OCI-LY1 (cell line): Measurements from ENCODE around the gene SPOCK1.
"Not testable (repeated sequence)": the region's sequence is repeated elsewhere in the genome, so short reads cannot be mapped to it uniquely, and the experiment has no call there.

ENCODE experiments used
- H2AFZ ChIP-seq: fragments of 200-600 bp; sonication (generic), shearing (Covaris generic); 2 replicates; pipeline ENCODE4 v1.6.0; 2014; ENCODE audit warnings: antibody characterized with exemption, mild to moderate bottlenecking, low read length
- H3F3A ChIP-seq: fragments of 200-600 bp; sonication (generic), shearing (Covaris generic); 2 replicates; pipeline ENCODE4 v1.6.0; 2014; ENCODE audit warnings: mild to moderate bottlenecking, antibody characterized with exemption, low read length, moderate library complexity; ENCODE audit not compliant: insufficient read depth
- H3K27ac ChIP-seq: fragments of 200-600 bp; sonication (generic); 2 replicates; pipeline ENCODE4 v1.5.1; 2014; ENCODE audit warnings: low read length, mixed run types, mild to moderate bottlenecking, low read depth; ENCODE audit not compliant: poor library complexity, severe bottlenecking
- H3K27me3 ChIP-seq: fragments of 200-600 bp; sonication (generic); 2 replicates; pipeline ENCODE4 v1.6.0; 2014; ENCODE audit warnings: antibody characterized with exemption, mild to moderate bottlenecking, low read length, moderate library complexity; ENCODE audit not compliant: insufficient read depth
- H3K36me3 ChIP-seq: fragments of 200-600 bp; sonication (generic); 2 replicates; pipeline ENCODE4 v1.6.1; 2014; ENCODE audit warnings: mild to moderate bottlenecking, antibody characterized with exemption, low read length, moderate library complexity, mixed read lengths; ENCODE audit not compliant: insufficient read depth
- H3K4me1 ChIP-seq: fragments of 200-600 bp; sonication (generic); 2 replicates; pipeline ENCODE4 v1.5.1; 2014; ENCODE audit warnings: mild to moderate bottlenecking, low read length, moderate library complexity; ENCODE audit not compliant: insufficient read depth, severe bottlenecking
- H3K4me2 ChIP-seq: fragments of 200-600 bp; sonication (generic), shearing (Covaris generic); 2 replicates; pipeline ENCODE4 v1.6.1; 2014; ENCODE audit warnings: low read length
- H3K4me3 ChIP-seq: fragments of 200-600 bp; sonication (generic); 2 replicates; pipeline ENCODE4 v1.5.1; 2014; ENCODE audit warnings: low read length, low read depth, mild to moderate bottlenecking, mixed read lengths; ENCODE audit not compliant: poor library complexity, severe bottlenecking
- H3K79me2 ChIP-seq: fragments of 200-600 bp; shearing (Covaris generic); 2 replicates; pipeline ENCODE4 v1.6.1; 2016; ENCODE audit warnings: mixed run types, low read length, mixed read lengths; ENCODE audit not compliant: insufficient read depth
- H3K9ac ChIP-seq: fragments of 200-600 bp; sonication (generic), shearing (Covaris generic); 2 replicates; pipeline ENCODE4 v1.6.1; 2014; ENCODE audit warnings: mild to moderate bottlenecking, low read length, mixed read lengths
- H3K9me2 ChIP-seq: fragments of 200-600 bp; sonication (generic), shearing (Covaris generic); 2 replicates; pipeline ENCODE4 v1.6.1; 2014; ENCODE audit warnings: low read depth, mild to moderate bottlenecking, low read length, mixed read lengths
- H3K9me3 ChIP-seq: fragments of 200-600 bp; shearing (Covaris generic); 2 replicates; pipeline ENCODE4 v1.6.1; 2014; ENCODE audit warnings: low read length, mixed read lengths
- H4K20me1 ChIP-seq: fragments of 200-600 bp; sonication (generic), shearing (Covaris generic); 2 replicates; pipeline ENCODE4 v1.6.0; 2016; ENCODE audit warnings: mild to moderate bottlenecking, low read length; ENCODE audit not compliant: insufficient read depth
- EZH2 ChIP-seq: fragments of 200-600 bp; sonication (generic), shearing (Covaris generic); IDR thresholded peaks from 2 replicates; pipeline ENCODE4 v1.8.0; 2017; ENCODE audit warnings: borderline replicate concordance, mixed run types, mild to moderate bottlenecking, antibody characterized with exemption, low read length, moderate library complexity, mixed read lengths
- TF ChIP-seq, protein P1 (sequence below): fragments of 200-600 bp; sonication (generic), shearing (Covaris generic); IDR thresholded peaks from 2 replicates; pipeline ENCODE4 v1.5.1; 2017; ENCODE audit warnings: mild to moderate bottlenecking, antibody characterized with exemption, low read length, moderate library complexity, mixed read lengths

Gene SPOCK1

DNA sequence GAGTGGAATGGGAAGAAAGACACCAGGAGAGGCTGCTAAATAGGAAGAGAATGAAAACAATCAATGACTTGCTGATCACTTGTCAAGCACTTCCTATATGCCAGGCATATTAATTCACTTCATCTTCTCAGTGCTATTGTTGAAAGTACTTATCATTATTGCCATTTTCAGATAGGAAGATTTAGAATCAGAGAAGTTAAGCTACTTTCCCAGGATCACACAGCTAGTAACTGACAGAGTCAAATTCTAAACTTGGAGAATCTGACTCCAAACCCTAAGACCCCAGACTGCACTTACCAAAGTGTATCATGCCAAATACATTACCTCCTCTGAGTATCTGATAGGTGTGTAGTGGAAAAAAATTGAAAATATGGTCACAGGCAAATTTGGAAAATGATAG lies 236.3 kb downstream of the SPOCK1 start:
- no peak overlapping the region for H3K4me2 ChIP-seq
- no peaks in the 10 kb centered on the region for H3K36me3 ChIP-seq
- H4K20me1 ChIP-seq: no peaks in the 10 kb centered on the region
- no peaks in the 10 kb centered on the region for H3K9me3 ChIP-seq
- H3F3A ChIP-seq: no peaks in the 10 kb centered on the region
- no peak overlapping the region for H2AFZ ChIP-seq
- H3K9ac ChIP-seq: no peak overlapping the region
- H3K27me3 ChIP-seq: no peaks in the 10 kb centered on the region
- H3K79me2 ChIP-seq: no peaks in the 10 kb centered on the region
- no peaks in the 10 kb centered on the region for H3K4me1 ChIP-seq
- H3K9me2 ChIP-seq: no peaks in the 10 kb centered on the region
- TF ChIP-seq, protein P1, sequence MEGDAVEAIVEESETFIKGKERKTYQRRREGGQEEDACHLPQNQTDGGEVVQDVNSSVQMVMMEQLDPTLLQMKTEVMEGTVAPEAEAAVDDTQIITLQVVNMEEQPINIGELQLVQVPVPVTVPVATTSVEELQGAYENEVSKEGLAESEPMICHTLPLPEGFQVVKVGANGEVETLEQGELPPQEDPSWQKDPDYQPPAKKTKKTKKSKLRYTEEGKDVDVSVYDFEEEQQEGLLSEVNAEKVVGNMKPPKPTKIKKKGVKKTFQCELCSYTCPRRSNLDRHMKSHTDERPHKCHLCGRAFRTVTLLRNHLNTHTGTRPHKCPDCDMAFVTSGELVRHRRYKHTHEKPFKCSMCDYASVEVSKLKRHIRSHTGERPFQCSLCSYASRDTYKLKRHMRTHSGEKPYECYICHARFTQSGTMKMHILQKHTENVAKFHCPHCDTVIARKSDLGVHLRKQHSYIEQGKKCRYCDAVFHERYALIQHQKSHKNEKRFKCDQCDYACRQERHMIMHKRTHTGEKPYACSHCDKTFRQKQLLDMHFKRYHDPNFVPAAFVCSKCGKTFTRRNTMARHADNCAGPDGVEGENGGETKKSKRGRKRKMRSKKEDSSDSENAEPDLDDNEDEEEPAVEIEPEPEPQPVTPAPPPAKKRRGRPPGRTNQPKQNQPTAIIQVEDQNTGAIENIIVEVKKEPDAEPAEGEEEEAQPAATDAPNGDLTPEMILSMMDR: no peak
- no peak for TF ChIP-seq EZH2
- H3K4me3 ChIP-seq: no peak overlapping the region
- H3K27ac ChIP-seq: no peak overlapping the region

DNA sequence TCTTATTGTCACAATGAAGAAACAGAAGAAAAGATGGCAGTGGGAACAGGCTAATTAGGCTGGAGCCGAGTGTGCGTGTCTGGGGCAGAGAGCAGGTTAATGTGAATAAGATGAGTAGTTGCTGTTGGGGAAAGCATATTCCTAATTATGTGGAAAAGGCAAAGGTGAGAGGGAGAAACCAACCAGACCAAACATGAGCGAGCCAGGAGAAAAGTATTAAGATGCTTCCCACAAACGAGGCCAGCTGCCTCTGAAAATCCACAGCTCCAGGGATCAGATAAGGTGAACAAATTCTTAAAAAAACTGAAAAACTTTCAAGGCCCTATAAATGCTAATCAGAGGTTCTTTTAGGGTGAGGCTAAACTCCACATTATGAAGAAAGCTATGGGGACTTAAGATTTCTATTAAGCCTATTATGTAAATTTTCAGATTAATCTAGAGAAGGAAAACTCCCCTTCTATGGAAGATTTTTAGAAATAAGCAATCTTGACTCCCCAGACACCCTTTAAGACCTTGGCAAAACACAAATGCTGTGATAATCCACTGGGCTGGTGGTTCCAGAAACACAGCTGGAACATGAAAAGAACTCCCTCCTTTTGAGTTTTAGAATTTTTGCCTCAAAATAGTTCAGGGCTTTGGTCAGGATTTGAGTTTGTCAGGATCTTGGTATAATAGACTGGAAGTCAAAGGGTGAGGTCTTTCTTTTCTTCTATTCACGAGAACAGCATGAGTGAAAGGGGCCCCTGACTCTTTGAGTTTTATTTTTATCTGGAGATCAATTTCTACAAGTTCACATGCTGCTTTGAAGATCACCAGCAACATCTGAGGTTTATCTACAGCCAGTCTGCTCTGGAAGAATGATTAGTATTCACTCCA lies 238.1 kb downstream of the SPOCK1 start:
- no peaks in the 10 kb centered on the region for H3K9me2 ChIP-seq
- no peak overlapping the region for H2AFZ ChIP-seq
- H3K27me3 ChIP-seq: no peaks in the 10 kb centered on the region
- no peaks in the 10 kb centered on the region for H3K4me1 ChIP-seq
- no peaks in the 10 kb centered on the region for H4K20me1 ChIP-seq
- H3K4me2 ChIP-seq: no peak overlapping the region
- no peak overlapping the region for H3K4me3 ChIP-seq
- no peaks in the 10 kb centered on the region for H3F3A ChIP-seq
- no peak overlapping the region for H3K9ac ChIP-seq
- H3K27ac ChIP-seq: no peak overlapping the region
- H3K79me2 ChIP-seq: no peaks in the 10 kb centered on the region
- no peaks in the 10 kb centered on the region for H3K36me3 ChIP-seq
- H3K9me3 ChIP-seq: no peaks in the 10 kb centered on the region
- TF ChIP-seq, protein P1: no peak
- TF ChIP-seq EZH2: no peak

GRCh38 chr5:137259115-137259514 lies 240.0 kb downstream of the SPOCK1 start:
- H3K79me2 ChIP-seq, H3K27me3 ChIP-seq, H3K9me2 ChIP-seq, H2AFZ ChIP-seq, H3K9ac ChIP-seq, H4K20me1 ChIP-seq, H3K9me3 ChIP-seq, H3F3A ChIP-seq, H3K4me3 ChIP-seq, H3K4me2 ChIP-seq, H3K36me3 ChIP-seq, H3K4me1 ChIP-seq, H3K27ac ChIP-seq: not testable (repeated sequence)
